MCF 10A (cell line): ENCODE measurements around the gene ZBTB5. TPM values are rescaled to one million over a fixed set of nuclear protein-coding genes. Genes with fewer than 3 reads are reported as not detected.

Experiments used
- BruUV-seq: library from RNA; stranded (reverse); fragments of 400-500 nt; replicated peaks from 2 replicates; lab custom pipeline; 2021; lab: Mats Ljungman, UMichigan
- CTCF ChIA-PET: fragments of 300-600 bp; sonication (Branson Sonifier 250); formaldehyde crosslinking; extraction: SDS; loops from one replicate; lab custom pipeline; 2021; ENCODE audit warnings: antibody characterized with exemption, inconsistent platforms; lab: Yijun Ruan, JAX
- POLR2A ChIA-PET: fragments of 300-600, 350-650 bp; sonication (Branson Sonifier 250); formaldehyde crosslinking; extraction: SDS; loops from one replicate; lab custom pipeline; 2020; ENCODE audit warnings: antibody characterized with exemption, inconsistent platforms; lab: Yijun Ruan, JAX
- DNase-seq: peaks from one replicate; pipeline ENCODE4 v3.0.0-alpha.2; 2018; ENCODE audit not compliant: unreplicated experiment
- H3K27ac Mint-ChIP-seq: one replicate; pipeline ENCODE4 v1.8.0; 2022; ENCODE audit warnings: mild to moderate bottlenecking, low read depth, mixed read lengths; ENCODE audit not compliant: unreplicated experiment
- H3K27me3 Mint-ChIP-seq: one replicate; pipeline ENCODE4 v1.8.0; 2022; ENCODE audit warnings: mixed read lengths; ENCODE audit not compliant: insufficient read depth, unreplicated experiment
- H3K36me3 Mint-ChIP-seq: one replicate; pipeline ENCODE4 v1.8.0; 2022; ENCODE audit warnings: mild to moderate bottlenecking, moderate library complexity, mixed read lengths; ENCODE audit not compliant: insufficient read depth, unreplicated experiment
- H3K4me1 Mint-ChIP-seq: one replicate; pipeline ENCODE4 v1.8.0; 2022; ENCODE audit warnings: mixed read lengths; ENCODE audit not compliant: insufficient read depth, unreplicated experiment
- H3K4me3 Mint-ChIP-seq: one replicate; pipeline ENCODE4 v1.8.0; 2022; ENCODE audit warnings: mild to moderate bottlenecking, moderate library complexity, mixed read lengths; ENCODE audit not compliant: unreplicated experiment
- H3K9me3 Mint-ChIP-seq: one replicate; pipeline ENCODE4 v1.8.0; 2022; ENCODE audit warnings: mixed read lengths; ENCODE audit not compliant: unreplicated experiment
- CTCF ChIP-seq: fragments of 200-600 bp; IDR thresholded peaks from one replicate; pipeline ENCODE4 v1.8.0; 2022; ENCODE audit warnings: antibody characterized with exemption, mild to moderate bottlenecking; ENCODE audit not compliant: unreplicated experiment
- intact Hi-C: fragments of 100-400 bp; cut with micrococcal nuclease; formaldehyde crosslinking; loops from 2 replicates; pipeline ENCODE4 v1.14.1; 2022
- total RNA-seq: library from RNA; stranded (reverse); gene quantifications from 2 replicates; pipeline ENCODE4 v1.2.3, GENCODE V29; 2022

ZBTB5 gene
- total RNA-seq, 1 experiment from 2014 or later, result 9.0 TPM

DNA sequence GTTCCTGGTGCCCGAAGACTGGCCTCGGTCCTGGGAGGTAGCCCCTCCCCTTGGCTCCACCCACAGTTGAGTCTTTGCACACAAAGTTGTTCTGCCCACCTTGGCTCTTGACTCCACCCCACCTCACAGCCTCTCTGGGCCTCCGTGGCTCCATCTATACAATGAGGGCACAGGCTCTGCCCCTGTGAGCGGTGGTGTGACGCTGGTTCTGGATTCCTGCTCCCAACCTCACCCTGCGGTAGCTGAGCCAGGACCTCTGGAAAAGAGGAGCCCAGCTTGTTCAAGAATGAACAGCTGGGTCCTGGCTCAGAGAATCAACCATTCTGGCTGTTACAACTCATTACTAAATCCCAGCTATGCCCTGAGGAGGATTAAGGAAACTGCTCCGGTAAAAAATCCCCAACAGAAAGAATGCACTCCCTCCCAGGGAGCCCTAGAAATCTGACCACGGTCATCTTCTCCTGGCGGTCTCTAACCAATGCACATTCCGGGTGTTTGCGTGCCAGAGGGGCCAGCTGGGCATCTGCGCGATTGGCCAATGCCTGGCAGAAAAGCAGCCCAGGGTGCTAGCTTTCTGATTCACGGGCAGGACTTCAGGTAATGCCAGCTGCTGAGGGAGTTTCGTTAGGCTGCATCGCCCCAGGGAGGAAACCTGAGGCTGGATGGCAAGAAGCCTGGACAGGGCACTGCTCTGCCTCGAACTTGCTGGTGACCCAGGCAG lies 52.7 kb downstream of the ZBTB5 start:
- POLR2A ChIA-PET, result interaction anchor here (0.6 to 5.3 kb wide), 11 partner anchors 10 to 1012 kb away, joined by 3 to 37 read pairs (median 4); partner anchors contain the start of genes GRHPR, RNF38, ZBTB5 and ZCCHC7

DNA sequence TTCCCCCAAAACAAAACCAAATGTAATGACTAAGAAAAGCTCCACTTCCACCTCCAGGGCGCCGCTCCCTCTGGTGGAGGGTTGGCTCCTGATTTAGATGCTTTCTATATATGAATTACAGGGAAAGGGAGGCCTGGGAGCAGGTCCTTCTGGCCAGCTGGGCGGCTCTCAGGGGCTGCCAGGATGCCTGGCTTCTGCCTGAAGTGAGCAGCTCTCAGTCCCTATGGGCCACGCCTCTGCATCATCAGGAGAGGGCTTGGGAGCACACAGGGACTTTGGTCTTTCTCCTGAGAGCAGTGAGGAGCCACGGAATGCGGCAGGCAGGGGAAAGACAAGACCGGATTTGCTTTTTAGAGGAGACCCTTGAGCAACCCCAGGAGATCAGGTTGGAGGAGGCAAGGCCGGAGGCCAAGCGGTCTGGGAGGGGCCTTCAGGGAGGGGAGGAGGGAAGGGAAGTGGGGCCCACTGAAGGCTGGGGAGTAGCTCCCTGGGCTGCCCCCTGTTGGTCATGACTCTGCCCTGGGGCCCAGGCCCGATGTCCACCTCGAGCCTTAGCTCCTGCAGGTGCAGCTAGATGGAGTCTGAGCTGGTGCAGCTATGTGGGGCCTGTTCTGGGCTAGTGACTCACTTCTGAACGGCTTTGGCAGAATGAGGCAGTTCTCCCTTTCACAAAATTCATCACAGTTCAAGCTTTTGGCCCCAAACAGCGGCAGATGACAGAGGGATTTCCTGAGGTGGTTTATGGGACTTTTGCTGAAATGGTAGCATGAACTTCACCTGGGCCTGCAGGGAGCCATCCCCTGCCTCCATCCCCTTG lies 54.1 kb downstream of the ZBTB5 start:
- H3K27ac Mint-ChIP-seq, result peak overlapping the region; percentile 94
- no peak overlapping the region for H3K4me3 Mint-ChIP-seq
- H3K4me1 Mint-ChIP-seq, result peaks cover 37% of the 10 kb centered on the region
- intact Hi-C loops, result loop anchor here (5.0 to 10.0 kb wide), 2 partner anchors 416 to 539 kb away; no protein-coding TSS in a partner anchor
- peak; percentile 19 for DNase-seq
- BruUV-seq, result no TSS peak
- POLR2A ChIA-PET, result interaction anchor here (0.7 to 5.3 kb wide), 6 partner anchors 12 to 80 kb away, joined by 3 to 37 read pairs (median 6); partner anchors contain the start of gene GRHPR
- H3K27me3 Mint-ChIP-seq, result no peaks in the 10 kb centered on the region
- no peaks in the 10 kb centered on the region for H3K9me3 Mint-ChIP-seq
- peak; percentile 7 for TF ChIP-seq CTCF
- no peaks in the 10 kb centered on the region for H3K36me3 Mint-ChIP-seq
- CTCF ChIA-PET, result interaction anchor here (0.6 to 3.9 kb wide), 8 partner anchors 12 to 537 kb away, joined by 3 to 24 read pairs (median 3); no protein-coding TSS in a partner anchor

More for the DNA sequence above, 52.7 kb downstream of the ZBTB5 start:
- peak; percentile 92 for DNase-seq
- H3K27me3 Mint-ChIP-seq, result no peaks in the 10 kb centered on the region
- CTCF ChIA-PET, result interaction anchor here (0.8 to 3.9 kb wide), 7 partner anchors 18 to 538 kb away, joined by 3 to 24 read pairs (median 3); no protein-coding TSS in a partner anchor
- peak overlapping the region; percentile 67 for H3K4me3 Mint-ChIP-seq
- peak overlapping the region; percentile 94 for H3K27ac Mint-ChIP-seq
- H3K9me3 Mint-ChIP-seq, result no peaks in the 10 kb centered on the region
- BruUV-seq, result no TSS peak
- intact Hi-C loops, result loop anchor here (5.0 to 10.0 kb wide), 2 partner anchors 418 to 540 kb away; no protein-coding TSS in a partner anchor
- no peak for TF ChIP-seq CTCF
- H3K4me1 Mint-ChIP-seq, result peaks cover 37% of the 10 kb centered on the region
- H3K36me3 Mint-ChIP-seq, result no peaks in the 10 kb centered on the region

GRCh38 chr9:37410354-37410861 lies 54.8 kb downstream of the ZBTB5 start:
- no peak for TF ChIP-seq CTCF
- Mint-ChIP-seq H3K9me3 (no peaks in the 10 kb centered on the region), H3K36me3 (no peaks in the 10 kb centered on the region), H3K27ac (peak overlapping the region; percentile 5), H3K4me3 (no peak overlapping the region), H3K4me1 (peaks cover 35% of the 10 kb centered on the region), H3K27me3 (no peaks in the 10 kb centered on the region)
- no TSS peak for BruUV-seq
- DNase-seq, result no peak
- intact Hi-C loops, result loop anchor here (5.0 to 10.0 kb wide), 2 partner anchors 416 to 538 kb away; no protein-coding TSS in a partner anchor
- ChIA-PET POLR2A (interaction anchor here (0.7 to 5.3 kb wide), 3 partner anchors 12 to 76 kb away, joined by 5 to 37 read pairs (median 6); partner anchors contain the start of gene GRHPR), CTCF (interaction anchor here (0.6 to 3.9 kb wide), 7 partner anchors 14 to 686 kb away, joined by 3 to 24 read pairs (median 3); no protein-coding TSS in a partner anchor)
